NCI-H146 treated with DMSO at 0.1 percent for 48 hours (cell line): Measurements from ENCODE around the gene MMP19.

Source experiments
- DNase-seq: peaks from one replicate; lab custom pipeline; 2025; ENCODE audit not compliant: unreplicated experiment; lab: John Stamatoyannopoulos, UW

The MMP19 gene

GRCh38 chr12:55816881-55817344, 25.8 kb downstream of the MMP19 start:
- DNase-seq, result no peak

GRCh38 chr12:55815473-55815872, 27.3 kb downstream of the MMP19 start:
- no peak for DNase-seq

GRCh38 chr12:55814257-55814656, 28.5 kb downstream of the MMP19 start:
- DNase-seq, result no peak

- no peak for DNase-seq
Observed at GRCh38 chr12:55812088-55812487, 30.6 kb downstream of the MMP19 start.

GRCh38 chr12:55809274-55809673, 33.5 kb downstream of the MMP19 start:
- DNase-seq, result no peak

- no peak for DNase-seq
Observed at GRCh38 chr12:55806982-55807381, 35.8 kb downstream of the MMP19 start.

- DNase-seq, result no peak
Observed at GRCh38 chr12:55797550-55797949, 45.2 kb downstream of the MMP19 start.

GRCh38 chr12:55797068-55797467, 45.7 kb downstream of the MMP19 start:
- no peak for DNase-seq

- DNase-seq, result no peak
Observed at GRCh38 chr12:55795950-55796349, 46.8 kb downstream of the MMP19 start.

- no peak for DNase-seq
Observed at GRCh38 chr12:55789893-55790292, 52.8 kb downstream of the MMP19 start.

- no peak for DNase-seq
Observed at GRCh38 chr12:55789171-55789570, 53.6 kb downstream of the MMP19 start.

- DNase-seq, result no peak
Observed at GRCh38 chr12:55788546-55788945, 54.2 kb downstream of the MMP19 start.
